Large intestine (tissue), 3 donors: Measurements from ENCODE around the gene MINDY4. TPM values are rescaled to one million over a fixed set of nuclear protein-coding genes. Genes with fewer than 3 reads are reported as not detected.
"Not testable (repeated sequence)": the region's sequence is repeated elsewhere in the genome, so short reads cannot be mapped to it uniquely, and the experiment has no call there.

Source experiments
- DNase-seq, 2 donors: peaks; one replicate each; pipeline versions ENCODE4 v3.0.0 to v3.0.0-alpha.2; 2013
- H3K27ac ChIP-seq: one replicate; pipeline ENCODE4 v1.5.1; 2013; ENCODE audit warnings: low read length
- H3K27me3 ChIP-seq: 2 replicates; pipeline ENCODE4 v1.6.1; 2013; ENCODE audit warnings: low read length; ENCODE audit not compliant: control insufficient read depth, insufficient read depth
- H3K36me3 ChIP-seq: 2 replicates; pipeline ENCODE4 v1.6.1; 2013; ENCODE audit warnings: low read length; ENCODE audit not compliant: control insufficient read depth, insufficient read depth
- H3K4me1 ChIP-seq: one replicate; pipeline ENCODE4 v1.6.1; 2013; ENCODE audit warnings: low read length; ENCODE audit not compliant: control insufficient read depth, insufficient read depth
- H3K4me3 ChIP-seq: one replicate; pipeline ENCODE4 v1.5.1; 2013; ENCODE audit warnings: low read length
- H3K9me3 ChIP-seq: one replicate; pipeline ENCODE4 v1.6.1; 2013; ENCODE audit warnings: mild to moderate bottlenecking, low read depth, low read length, moderate library complexity; ENCODE audit not compliant: control insufficient read depth
- WGBS: methylation state at CpG from one replicate; pipeline ENCODE4 v1.1.5; 2013; ENCODE audit warnings: low lambda C conversion rate; ENCODE audit not compliant: insufficient coverage; 5-methylcytosine and 5-hydroxymethylcytosine counted together
- polyA plus RNA-seq: library from polyadenylated mRNA; unstranded; fragments of 120-200 nt; gene quantifications from one replicate; pipeline ENCODE4 v1.2.1, GENCODE V29; 2013

The MINDY4 gene
- polyA plus RNA-seq, 1 donor, result 12.3 TPM

GRCh38 chr7:30800785-30801252 is 29.6 kb downstream of the MINDY4 start:
- DNase-seq, result peak; percentile 52 to 54
- WGBS, result no CpG with 5 or more reads among the region's 6 CpGs
- Histone ChIP-seq H3K9me3 (no peaks in the 10 kb centered on the region), H3K36me3 (peaks cover 19% of the 10 kb centered on the region), H3K4me3 (no peak overlapping the region), H3K27me3 (no peaks in the 10 kb centered on the region), H3K27ac (no peak overlapping the region), H3K4me1 (peaks cover 35% of the 10 kb centered on the region)

- WGBS, result no CpG with 5 or more reads among the region's 4 CpGs
- Histone ChIP-seq H3K27me3 (no peaks in the 10 kb centered on the region), H3K27ac (no peak overlapping the region), H3K4me3 (no peak overlapping the region), H3K9me3 (no peaks in the 10 kb centered on the region), H3K36me3 (peaks cover 19% of the 10 kb centered on the region), H3K4me1 (peaks cover 22% of the 10 kb centered on the region)
- DNase-seq, result no peak
These were observed 31.6 kb downstream of the MINDY4 start for GRCh38 chr7:30802812-30803211.

- no peak overlapping the region for H3K4me3 ChIP-seq
- H3K27me3 ChIP-seq, result no peaks in the 10 kb centered on the region
- peaks cover 16% of the 10 kb centered on the region for H3K36me3 ChIP-seq
- peaks cover 11% of the 10 kb centered on the region for H3K4me1 ChIP-seq
- WGBS, result 63% methylated on average over 1 of the region's 3 CpGs
- no peaks in the 10 kb centered on the region for H3K9me3 ChIP-seq
- DNase-seq, result no peak
- no peak overlapping the region for H3K27ac ChIP-seq
These were observed 33.0 kb downstream of the MINDY4 start for GRCh38 chr7:30804078-30804661.

GRCh38 chr7:30805081-30805691 is 34.0 kb downstream of the MINDY4 start:
- peaks cover 15% of the 10 kb centered on the region for H3K36me3 ChIP-seq
- no peak overlapping the region for H3K4me3 ChIP-seq
- WGBS, result no CpG with 5 or more reads among the region's 9 CpGs
- H3K9me3 ChIP-seq, result no peaks in the 10 kb centered on the region
- H3K4me1 ChIP-seq, result peaks cover 4% of the 10 kb centered on the region
- H3K27ac ChIP-seq, result no peak overlapping the region
- H3K27me3 ChIP-seq, result no peaks in the 10 kb centered on the region
- DNase-seq, result no peak

- DNase-seq, result no peak
- Histone ChIP-seq H3K36me3 (peaks cover 11% of the 10 kb centered on the region), H3K27me3 (no peaks in the 10 kb centered on the region), H3K4me1 (peaks cover 4% of the 10 kb centered on the region), H3K27ac (no peak overlapping the region), H3K4me3 (no peak overlapping the region), H3K9me3 (no peaks in the 10 kb centered on the region)
- no CpG with 5 or more reads among the region's 6 CpGs for WGBS
These were observed 34.7 kb downstream of the MINDY4 start for GRCh38 chr7:30805931-30806330.

- H3K36me3 ChIP-seq, H3K27me3 ChIP-seq, H3K4me3 ChIP-seq, H3K27ac ChIP-seq, DNase-seq, H3K4me1 ChIP-seq, H3K9me3 ChIP-seq: not testable (repeated sequence)
- WGBS, result 80% methylated on average over 1 of the region's 8 CpGs
These were observed 36.3 kb downstream of the MINDY4 start for GRCh38 chr7:30807477-30807876.

- not testable (repeated sequence) for H3K27me3 ChIP-seq, H3K27ac ChIP-seq, H3K36me3 ChIP-seq, DNase-seq, H3K4me3 ChIP-seq, H3K9me3 ChIP-seq, H3K4me1 ChIP-seq
- WGBS, result no CpG with 5 or more reads among the region's 13 CpGs
These were observed 36.7 kb downstream of the MINDY4 start for GRCh38 chr7:30807941-30808340.

- Histone ChIP-seq H3K9me3 (no peaks in the 10 kb centered on the region), H3K4me1 (peaks cover 4% of the 10 kb centered on the region), H3K27ac (no peak overlapping the region), H3K36me3 (peaks cover 3% of the 10 kb centered on the region), H3K27me3 (no peaks in the 10 kb centered on the region), H3K4me3 (no peak overlapping the region)
- no peak for DNase-seq
- WGBS, result no CpG with 5 or more reads among the region's 5 CpGs
These were observed 39.8 kb downstream of the MINDY4 start for GRCh38 chr7:30810986-30811385.

GRCh38 chr7:30812676-30813075 is 41.5 kb downstream of the MINDY4 start:
- H3K27ac ChIP-seq, result no peak overlapping the region
- H3K4me1 ChIP-seq, result no peaks in the 10 kb centered on the region

GRCh38 chr7:30813466-30813865 is 42.2 kb downstream of the MINDY4 start:
- no peak overlapping the region for H3K27ac ChIP-seq
- no peak for DNase-seq

More at GRCh38 chr7:30812676-30813075, 41.5 kb downstream of the MINDY4 start:
- DNase-seq, result no peak
- Histone ChIP-seq H3K9me3 (no peaks in the 10 kb centered on the region), H3K4me3 (no peak overlapping the region), H3K27me3 (no peaks in the 10 kb centered on the region), H3K36me3 (peaks cover 3% of the 10 kb centered on the region)
- 100% methylated on average over 2 of the region's 6 CpGs for WGBS

More at GRCh38 chr7:30813466-30813865, 42.2 kb downstream of the MINDY4 start:
- no CpG with 5 or more reads among the region's 4 CpGs for WGBS
- no peaks in the 10 kb centered on the region for H3K4me1 ChIP-seq
- no peaks in the 10 kb centered on the region for H3K9me3 ChIP-seq
- no peak overlapping the region for H3K4me3 ChIP-seq
- H3K36me3 ChIP-seq, result peaks cover 3% of the 10 kb centered on the region
- no peaks in the 10 kb centered on the region for H3K27me3 ChIP-seq
